Tibial artery (tissue), 4 donors: Measurements from ENCODE around the gene ADSS1.

Experiments used
- DNase-seq, 2 donors: peaks; one replicate each; pipeline ENCODE4 v3.0.0-alpha.2; 2019
- H3K27ac ChIP-seq, 2 donors: fragments of 200-600 bp; sonication (generic) in 1 of 2; 1 replicate in 1 of 2; 2 replicates in 1 of 2; pipeline ENCODE4 v1.5.1; 2018 to 2019; ENCODE audit warnings: mild to moderate bottlenecking in 1 of 2
- H3K27me3 ChIP-seq, 2 donors: fragments of 200-600 bp; sonication (generic) in 1 of 2; one replicate each; pipeline versions ENCODE4 v1.5.1 to v1.6.0; 2016 to 2019
- H3K36me3 ChIP-seq, 3 donors: fragments of 200-600 bp; sonication (generic) in 2 of 3; one replicate each; pipeline ENCODE4 v1.5.1; 2016 to 2019; ENCODE audit warnings: mild to moderate bottlenecking in 2 of 3
- H3K4me1 ChIP-seq, 4 donors: fragments of 200-600 bp; sonication (generic) in 2 of 4; 1 replicate in 3 of 4; 2 replicates in 1 of 4; pipeline ENCODE4 v1.5.1; 2016 to 2019
- H3K4me3 ChIP-seq, 2 donors: fragments of 200-600 bp; sonication (generic) in 1 of 2; 1 replicate in 1 of 2; 2 replicates in 1 of 2; pipeline ENCODE4 v1.5.1; 2018 to 2019; ENCODE audit warnings: mild to moderate bottlenecking in 2 of 2
- H3K9me3 ChIP-seq, 3 donors: fragments of 200-600 bp; sonication (generic) in 1 of 3; one replicate each; pipeline ENCODE4 v1.5.1; 2016 to 2019
- intact Hi-C: fragments of 100-400 bp; cut with DNase I; formaldehyde crosslinking; loops from one replicate; pipeline ENCODE4 v1.15.0; 2023; ENCODE audit warnings: low total_unique reads
- TF ChIP-seq, protein P1 (sequence below), 2 experiments: fragments of 200-600 bp in 1 of 2; fragments of 450-650 bp in 1 of 2; IDR thresholded peaks; one replicate each; pipeline ENCODE4 v1.5.1; 2017 to 2019; ENCODE audit warnings: antibody characterized with exemption in 2 of 2, mild to moderate bottlenecking in 1 of 2, moderate library complexity in 1 of 2

The ADSS1 gene

DNA sequence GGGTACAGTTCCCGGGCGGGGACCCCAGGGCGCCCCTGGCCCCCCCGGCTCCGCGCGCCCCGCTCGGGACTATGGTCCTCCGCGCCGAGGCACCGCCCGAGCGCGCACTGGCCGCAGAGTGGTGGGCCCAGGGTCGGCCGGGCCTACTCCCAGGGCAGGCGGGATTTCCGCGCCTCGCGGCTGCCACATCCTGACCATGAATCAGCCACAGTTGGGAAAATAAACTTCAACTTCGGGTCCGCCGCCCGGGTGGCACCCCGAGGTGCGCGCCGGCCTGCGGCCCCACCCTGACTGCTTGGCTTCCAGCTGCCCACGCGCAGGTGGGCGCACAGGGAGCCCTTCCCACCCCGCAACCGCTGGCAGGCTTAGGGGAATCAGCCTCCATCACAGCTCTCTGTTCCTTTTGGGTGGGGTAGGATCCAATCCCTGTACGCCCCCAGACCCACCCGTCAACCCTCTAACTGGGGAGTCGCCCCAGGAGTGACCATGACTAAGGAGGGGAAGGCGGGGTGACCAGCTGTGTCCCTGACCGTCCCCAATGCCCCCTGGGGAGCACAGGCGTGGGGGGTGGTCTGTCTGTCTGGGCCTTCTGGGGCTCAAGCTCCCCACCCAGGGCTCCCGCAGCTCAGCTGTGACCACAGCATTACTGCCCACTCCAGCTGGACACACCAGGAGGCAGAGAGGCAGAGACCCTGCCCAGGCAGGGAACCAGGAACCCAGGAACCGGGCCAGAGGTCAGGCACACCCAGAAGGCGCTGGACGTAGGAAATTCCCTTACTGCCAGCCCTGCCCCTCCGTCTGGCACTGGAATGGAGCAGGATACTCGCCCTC is 33.9 kb upstream of the ADSS1 start:
- DNase-seq: no peak

DNA sequence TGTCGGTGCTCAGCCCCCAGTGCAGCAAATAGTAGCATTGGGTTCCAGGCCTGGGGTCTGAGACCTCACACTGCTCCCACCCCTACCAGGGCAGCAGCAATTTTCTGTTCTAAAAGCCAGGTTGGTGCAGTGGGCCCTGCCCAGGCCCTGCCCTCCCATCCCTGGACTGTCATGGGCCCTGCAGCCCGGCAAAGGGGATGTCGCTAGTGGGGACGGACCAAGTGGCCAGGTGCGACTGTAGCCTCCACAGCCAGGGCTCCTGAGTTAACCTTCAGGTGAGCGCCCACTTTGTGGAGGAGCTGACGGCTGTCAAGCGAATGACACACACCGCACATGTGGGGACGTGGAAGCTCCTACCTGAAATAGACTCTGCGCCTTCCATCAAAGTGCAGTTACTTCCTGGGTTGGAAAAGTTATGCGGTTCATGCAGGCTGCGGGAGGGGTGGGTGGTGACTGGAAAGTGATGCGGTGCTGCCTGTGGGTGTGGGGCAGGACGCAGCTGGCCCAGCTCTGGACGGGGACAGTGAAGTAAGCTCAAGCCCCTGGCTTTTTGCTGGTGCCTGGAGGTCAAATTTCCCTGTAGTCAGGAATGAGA is 33.1 kb upstream of the ADSS1 start:
- Histone ChIP-seq H3K27me3 (no peaks in the 10 kb centered on the region), H3K36me3 (peaks cover 0 to 8% (median 1%) of the 10 kb centered on the region in 3 donors), H3K27ac (peak overlapping the region; percentile 88 to 93), H3K9me3 (no peaks in the 10 kb centered on the region), H3K4me1 (peaks cover 10 to 82% (median 76%) of the 10 kb centered on the region in 4 donors), H3K4me3 (peak overlapping the region; percentile 78 to 95)
- no peak for DNase-seq
- intact Hi-C loops: no loop called here
- TF ChIP-seq, protein P1, sequence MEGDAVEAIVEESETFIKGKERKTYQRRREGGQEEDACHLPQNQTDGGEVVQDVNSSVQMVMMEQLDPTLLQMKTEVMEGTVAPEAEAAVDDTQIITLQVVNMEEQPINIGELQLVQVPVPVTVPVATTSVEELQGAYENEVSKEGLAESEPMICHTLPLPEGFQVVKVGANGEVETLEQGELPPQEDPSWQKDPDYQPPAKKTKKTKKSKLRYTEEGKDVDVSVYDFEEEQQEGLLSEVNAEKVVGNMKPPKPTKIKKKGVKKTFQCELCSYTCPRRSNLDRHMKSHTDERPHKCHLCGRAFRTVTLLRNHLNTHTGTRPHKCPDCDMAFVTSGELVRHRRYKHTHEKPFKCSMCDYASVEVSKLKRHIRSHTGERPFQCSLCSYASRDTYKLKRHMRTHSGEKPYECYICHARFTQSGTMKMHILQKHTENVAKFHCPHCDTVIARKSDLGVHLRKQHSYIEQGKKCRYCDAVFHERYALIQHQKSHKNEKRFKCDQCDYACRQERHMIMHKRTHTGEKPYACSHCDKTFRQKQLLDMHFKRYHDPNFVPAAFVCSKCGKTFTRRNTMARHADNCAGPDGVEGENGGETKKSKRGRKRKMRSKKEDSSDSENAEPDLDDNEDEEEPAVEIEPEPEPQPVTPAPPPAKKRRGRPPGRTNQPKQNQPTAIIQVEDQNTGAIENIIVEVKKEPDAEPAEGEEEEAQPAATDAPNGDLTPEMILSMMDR (IDR thresholded peaks at IDR 0.05): no peak

More for the DNA sequence above, 33.9 kb upstream of the ADSS1 start:
- intact Hi-C loops: no loop called here
- Histone ChIP-seq H3K27me3 (no peaks in the 10 kb centered on the region), H3K9me3 (no peaks in the 10 kb centered on the region), H3K4me3 (peak overlapping the region; percentile 78 to 95), H3K36me3 (peaks cover 0 to 7% (median 0%) of the 10 kb centered on the region in 3 donors), H3K4me1 (peaks cover 10 to 73% (median 68%) of the 10 kb centered on the region in 4 donors), H3K27ac (peak overlapping the region; percentile 88 to 93)
- TF ChIP-seq, protein P1 (IDR thresholded peaks at IDR 0.05): no peak

DNA sequence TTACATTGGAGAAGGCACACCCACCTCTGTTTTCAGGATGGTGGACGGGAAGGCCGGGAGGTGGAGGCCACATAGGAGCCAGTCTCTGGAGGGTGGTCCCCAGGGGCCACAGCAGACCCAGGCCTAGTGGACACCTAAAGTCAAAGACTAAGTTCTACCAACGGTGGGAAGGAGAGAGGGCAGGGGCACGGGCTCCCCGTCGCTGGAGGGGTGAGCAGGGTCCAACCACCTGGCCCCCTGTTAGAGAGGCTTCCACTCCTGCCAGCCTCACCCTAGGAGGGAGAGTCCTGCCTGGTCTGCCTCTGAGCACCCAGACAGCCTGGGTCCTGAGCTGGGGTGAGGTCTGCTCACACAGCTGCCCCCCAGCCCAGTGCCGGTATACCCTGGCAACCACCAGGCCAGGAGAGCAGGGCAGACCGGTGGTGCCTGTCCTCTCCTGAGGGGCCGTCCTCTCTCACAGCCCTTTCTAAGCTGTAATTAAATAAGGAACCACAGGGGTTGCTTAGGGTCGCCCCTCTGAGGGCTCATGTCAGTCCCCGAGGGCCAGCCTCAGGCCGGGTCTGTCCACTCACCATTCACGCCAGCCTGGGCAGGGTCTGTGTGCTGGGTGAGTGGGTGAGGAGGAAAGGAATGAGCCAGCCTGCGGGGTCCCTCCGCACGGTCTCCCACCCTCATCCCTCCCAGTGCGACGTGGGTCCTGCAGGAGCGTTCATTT is 32.3 kb upstream of the ADSS1 start:
- intact Hi-C loops: no loop called here
- peak overlapping the region; percentile 78 to 95 for H3K4me3 ChIP-seq

DNA sequence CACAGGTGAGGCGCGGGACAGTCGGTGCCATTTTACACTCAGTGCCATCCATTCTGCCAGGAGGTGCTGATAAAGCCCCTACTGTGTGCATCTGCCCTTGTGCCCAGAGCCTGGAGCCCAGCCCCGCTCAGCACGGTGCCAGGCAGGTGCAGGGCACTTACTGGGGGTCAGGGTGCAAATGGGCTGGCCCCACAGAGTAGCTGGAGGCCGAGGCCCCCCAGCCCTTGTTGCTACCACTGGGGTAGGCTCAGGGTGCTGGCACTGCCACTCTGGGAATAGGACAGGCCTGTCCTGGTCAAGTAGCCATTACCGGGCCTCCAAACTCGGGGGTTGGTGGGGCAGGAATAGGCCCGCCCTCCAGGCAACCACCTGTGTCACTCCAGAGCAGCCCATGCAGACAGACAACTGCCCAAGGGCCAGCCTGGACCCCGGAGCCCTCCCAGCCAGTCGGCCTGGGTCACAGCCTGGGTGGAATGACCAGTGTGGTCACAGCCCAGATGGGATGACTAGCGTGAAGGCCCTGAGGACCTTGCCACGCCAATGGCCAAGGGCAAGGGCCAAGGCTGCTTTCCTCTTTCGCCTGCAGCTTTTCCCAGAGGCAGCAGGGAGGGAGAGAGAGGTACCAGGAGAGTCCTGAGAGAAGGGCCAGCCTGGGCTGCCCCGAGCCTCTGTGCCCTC is 31.6 kb upstream of the ADSS1 start:
- H3K27me3 ChIP-seq: no peaks in the 10 kb centered on the region
- H3K36me3 ChIP-seq: peaks cover 0 to 15% (median 10%) of the 10 kb centered on the region in 3 donors
- H3K4me1 ChIP-seq: peaks cover 18 to 93% (median 88%) of the 10 kb centered on the region in 4 donors
- DNase-seq: no peak
- H3K4me3 ChIP-seq: no peak overlapping the region
- H3K27ac ChIP-seq: peak overlapping the region; percentile 88 to 93
- TF ChIP-seq, protein P1 (IDR thresholded peaks at IDR 0.05): no peak
- intact Hi-C loops: no loop called here
- no peaks in the 10 kb centered on the region for H3K9me3 ChIP-seq

More for the DNA sequence above, 32.3 kb upstream of the ADSS1 start:
- Histone ChIP-seq H3K27me3 (no peaks in the 10 kb centered on the region), H3K9me3 (no peaks in the 10 kb centered on the region), H3K4me1 (peaks cover 14 to 89% (median 84%) of the 10 kb centered on the region in 4 donors), H3K36me3 (peaks cover 0 to 15% (median 9%) of the 10 kb centered on the region in 3 donors), H3K27ac (peak overlapping the region; percentile 88 to 93)
- TF ChIP-seq, protein P1 (IDR thresholded peaks at IDR 0.05): no peak
- no peak for DNase-seq

GRCh38 chr14:104692939-104693315 is 31.1 kb upstream of the ADSS1 start:
- DNase-seq: no peak
- Histone ChIP-seq H3K9me3 (no peaks in the 10 kb centered on the region), H3K36me3 (peaks cover 0 to 15% (median 10%) of the 10 kb centered on the region in 3 donors), H3K4me3 (no peak overlapping the region), H3K4me1 (peaks cover 21 to 93% (median 89%) of the 10 kb centered on the region in 4 donors), H3K27me3 (no peaks in the 10 kb centered on the region), H3K27ac (peak overlapping the region; percentile 88 to 93)
- intact Hi-C loops: no loop called here
- TF ChIP-seq, protein P1 (IDR thresholded peaks at IDR 0.05): no peak
